ENCODE results near the gene FSTL5. TPM values are rescaled to one million over a fixed set of nuclear protein-coding genes. Genes with fewer than 3 reads are reported as not detected.
A peak's percentile ranks its signal among the peaks of the same experiment; 100 is the strongest.

Gene FSTL5
- total and polyA plus RNA-seq, 2 experiments from 2014 or later = 0.06 to 0.49 TPM

DNA sequence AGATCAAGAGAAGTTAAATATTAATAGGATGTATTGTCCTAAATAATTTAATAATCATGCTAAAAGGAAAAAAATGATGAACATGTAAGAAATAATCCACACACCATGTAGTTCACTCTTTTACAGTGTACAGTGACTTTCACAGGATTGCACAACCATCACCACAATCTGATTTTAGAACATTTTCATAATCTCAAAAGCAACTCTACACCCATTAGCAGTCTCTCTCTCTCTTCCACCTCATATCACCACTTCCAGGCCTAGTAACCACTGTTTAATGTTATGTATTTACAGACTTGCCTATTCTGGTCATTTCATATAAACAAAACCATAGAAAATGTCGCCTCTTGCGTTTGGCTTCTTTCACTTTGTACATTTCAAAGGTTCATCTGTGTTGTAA, 153.4 kb downstream of the FSTL5 start:
- H3F3A ChIP-seq (replicated peaks; ENCODE audit: low read depth) = no peaks in the 10 kb centered on the region
- no peaks in the 10 kb centered on the region for H3K9me2 ChIP-seq (ENCODE audit: insufficient read depth)
- Mint-ChIP-seq H3K36me3 (ENCODE audit: low read depth) (no peaks in the 10 kb centered on the region), H3K27ac (peak overlapping the region; percentile 9; the same call in 1 of the 2 replicates), H3K27me3 (ENCODE audit: insufficient read depth, low read depth, poor library complexity) (no peaks in the 10 kb centered on the region), H3K9me3 (no peaks in the 10 kb centered on the region), H3K4me1 (peaks cover 8% of the 10 kb centered on the region; the same call in 2 of the 3 replicates), H3K4me3 (no peak overlapping the region)
- TF ChIP-seq EZH2 (IDR thresholded peaks at IDR 0.05; ENCODE audit: low read depth, unreplicated experiment) (no peak), NANOG (IDR thresholded peaks at IDR 0.05; ENCODE audit: borderline replicate concordance) (no peak), STAT1 (IDR thresholded peaks at IDR 0.05; ENCODE audit: unreplicated experiment) (no peak), CREB1 (CRISPR knock-in tag; IDR thresholded peaks at IDR 0.05; ENCODE audit: low read depth) (no peak), ZNF331 (CRISPR knock-in tag; IDR thresholded peaks at IDR 0.05; ENCODE audit: low read depth) (no peak), POLR2AphosphoS5 (IDR thresholded peaks at IDR 0.05; ENCODE audit: low read depth) (no peak), ZNF114 (CRISPR knock-in tag; IDR thresholded peaks at IDR 0.05) (no peak), JUNB (IDR thresholded peaks at IDR 0.05; ENCODE audit: unreplicated experiment) (no peak), EZH2phosphoT487 (IDR thresholded peaks at IDR 0.05; ENCODE audit: unreplicated experiment) (no peak)
- TF ChIP-seq, protein P1, sequence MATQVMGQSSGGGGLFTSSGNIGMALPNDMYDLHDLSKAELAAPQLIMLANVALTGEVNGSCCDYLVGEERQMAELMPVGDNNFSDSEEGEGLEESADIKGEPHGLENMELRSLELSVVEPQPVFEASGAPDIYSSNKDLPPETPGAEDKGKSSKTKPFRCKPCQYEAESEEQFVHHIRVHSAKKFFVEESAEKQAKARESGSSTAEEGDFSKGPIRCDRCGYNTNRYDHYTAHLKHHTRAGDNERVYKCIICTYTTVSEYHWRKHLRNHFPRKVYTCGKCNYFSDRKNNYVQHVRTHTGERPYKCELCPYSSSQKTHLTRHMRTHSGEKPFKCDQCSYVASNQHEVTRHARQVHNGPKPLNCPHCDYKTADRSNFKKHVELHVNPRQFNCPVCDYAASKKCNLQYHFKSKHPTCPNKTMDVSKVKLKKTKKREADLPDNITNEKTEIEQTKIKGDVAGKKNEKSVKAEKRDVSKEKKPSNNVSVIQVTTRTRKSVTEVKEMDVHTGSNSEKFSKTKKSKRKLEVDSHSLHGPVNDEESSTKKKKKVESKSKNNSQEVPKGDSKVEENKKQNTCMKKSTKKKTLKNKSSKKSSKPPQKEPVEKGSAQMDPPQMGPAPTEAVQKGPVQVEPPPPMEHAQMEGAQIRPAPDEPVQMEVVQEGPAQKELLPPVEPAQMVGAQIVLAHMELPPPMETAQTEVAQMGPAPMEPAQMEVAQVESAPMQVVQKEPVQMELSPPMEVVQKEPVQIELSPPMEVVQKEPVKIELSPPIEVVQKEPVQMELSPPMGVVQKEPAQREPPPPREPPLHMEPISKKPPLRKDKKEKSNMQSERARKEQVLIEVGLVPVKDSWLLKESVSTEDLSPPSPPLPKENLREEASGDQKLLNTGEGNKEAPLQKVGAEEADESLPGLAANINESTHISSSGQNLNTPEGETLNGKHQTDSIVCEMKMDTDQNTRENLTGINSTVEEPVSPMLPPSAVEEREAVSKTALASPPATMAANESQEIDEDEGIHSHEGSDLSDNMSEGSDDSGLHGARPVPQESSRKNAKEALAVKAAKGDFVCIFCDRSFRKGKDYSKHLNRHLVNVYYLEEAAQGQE (IDR thresholded peaks at IDR 0.05; ENCODE audit: unreplicated experiment) = no peak
- TF ChIP-seq, protein P2, sequence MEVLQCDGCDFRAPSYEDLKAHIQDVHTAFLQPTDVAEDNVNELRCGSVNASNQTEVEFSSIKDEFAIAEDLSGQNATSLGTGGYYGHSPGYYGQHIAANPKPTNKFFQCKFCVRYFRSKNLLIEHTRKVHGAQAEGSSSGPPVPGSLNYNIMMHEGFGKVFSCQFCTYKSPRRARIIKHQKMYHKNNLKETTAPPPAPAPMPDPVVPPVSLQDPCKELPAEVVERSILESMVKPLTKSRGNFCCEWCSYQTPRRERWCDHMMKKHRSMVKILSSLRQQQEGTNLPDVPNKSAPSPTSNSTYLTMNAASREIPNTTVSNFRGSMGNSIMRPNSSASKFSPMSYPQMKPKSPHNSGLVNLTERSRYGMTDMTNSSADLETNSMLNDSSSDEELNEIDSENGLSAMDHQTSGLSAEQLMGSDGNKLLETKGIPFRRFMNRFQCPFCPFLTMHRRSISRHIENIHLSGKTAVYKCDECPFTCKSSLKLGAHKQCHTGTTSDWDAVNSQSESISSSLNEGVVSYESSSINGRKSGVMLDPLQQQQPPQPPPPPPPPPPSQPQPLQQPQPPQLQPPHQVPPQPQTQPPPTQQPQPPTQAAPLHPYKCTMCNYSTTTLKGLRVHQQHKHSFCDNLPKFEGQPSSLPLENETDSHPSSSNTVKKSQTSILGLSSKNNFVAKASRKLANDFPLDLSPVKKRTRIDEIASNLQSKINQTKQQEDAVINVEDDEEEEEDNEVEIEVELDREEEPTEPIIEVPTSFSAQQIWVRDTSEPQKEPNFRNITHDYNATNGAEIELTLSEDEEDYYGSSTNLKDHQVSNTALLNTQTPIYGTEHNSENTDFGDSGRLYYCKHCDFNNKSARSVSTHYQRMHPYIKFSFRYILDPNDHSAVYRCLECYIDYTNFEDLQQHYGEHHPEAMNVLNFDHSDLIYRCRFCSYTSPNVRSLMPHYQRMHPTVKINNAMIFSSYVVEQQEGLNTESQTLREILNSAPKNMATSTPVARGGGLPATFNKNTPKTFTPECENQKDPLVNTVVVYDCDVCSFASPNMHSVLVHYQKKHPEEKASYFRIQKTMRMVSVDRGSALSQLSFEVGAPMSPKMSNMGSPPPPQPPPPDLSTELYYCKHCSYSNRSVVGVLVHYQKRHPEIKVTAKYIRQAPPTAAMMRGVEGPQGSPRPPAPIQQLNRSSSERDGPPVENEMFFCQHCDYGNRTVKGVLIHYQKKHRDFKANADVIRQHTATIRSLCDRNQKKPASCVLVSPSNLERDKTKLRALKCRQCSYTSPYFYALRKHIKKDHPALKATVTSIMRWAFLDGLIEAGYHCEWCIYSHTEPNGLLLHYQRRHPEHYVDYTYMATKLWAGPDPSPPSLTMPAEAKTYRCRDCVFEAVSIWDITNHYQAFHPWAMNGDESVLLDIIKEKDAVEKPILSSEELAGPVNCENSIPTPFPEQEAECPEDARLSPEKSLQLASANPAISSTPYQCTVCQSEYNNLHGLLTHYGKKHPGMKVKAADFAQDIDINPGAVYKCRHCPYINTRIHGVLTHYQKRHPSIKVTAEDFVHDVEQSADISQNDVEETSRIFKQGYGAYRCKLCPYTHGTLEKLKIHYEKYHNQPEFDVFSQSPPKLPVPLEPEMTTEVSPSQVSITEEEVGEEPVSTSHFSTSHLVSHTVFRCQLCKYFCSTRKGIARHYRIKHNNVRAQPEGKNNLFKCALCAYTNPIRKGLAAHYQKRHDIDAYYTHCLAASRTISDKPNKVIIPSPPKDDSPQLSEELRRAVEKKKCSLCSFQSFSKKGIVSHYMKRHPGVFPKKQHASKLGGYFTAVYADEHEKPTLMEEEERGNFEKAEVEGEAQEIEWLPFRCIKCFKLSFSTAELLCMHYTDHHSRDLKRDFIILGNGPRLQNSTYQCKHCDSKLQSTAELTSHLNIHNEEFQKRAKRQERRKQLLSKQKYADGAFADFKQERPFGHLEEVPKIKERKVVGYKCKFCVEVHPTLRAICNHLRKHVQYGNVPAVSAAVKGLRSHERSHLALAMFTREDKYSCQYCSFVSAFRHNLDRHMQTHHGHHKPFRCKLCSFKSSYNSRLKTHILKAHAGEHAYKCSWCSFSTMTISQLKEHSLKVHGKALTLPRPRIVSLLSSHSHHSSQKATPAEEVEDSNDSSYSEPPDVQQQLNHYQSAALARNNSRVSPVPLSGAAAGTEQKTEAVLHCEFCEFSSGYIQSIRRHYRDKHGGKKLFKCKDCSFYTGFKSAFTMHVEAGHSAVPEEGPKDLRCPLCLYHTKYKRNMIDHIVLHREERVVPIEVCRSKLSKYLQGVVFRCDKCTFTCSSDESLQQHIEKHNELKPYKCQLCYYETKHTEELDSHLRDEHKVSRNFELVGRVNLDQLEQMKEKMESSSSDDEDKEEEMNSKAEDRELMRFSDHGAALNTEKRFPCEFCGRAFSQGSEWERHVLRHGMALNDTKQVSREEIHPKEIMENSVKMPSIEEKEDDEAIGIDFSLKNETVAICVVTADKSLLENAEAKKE (CRISPR knock-in tag; IDR thresholded peaks at IDR 0.05) = no peak
- TF ChIP-seq, protein P3, sequence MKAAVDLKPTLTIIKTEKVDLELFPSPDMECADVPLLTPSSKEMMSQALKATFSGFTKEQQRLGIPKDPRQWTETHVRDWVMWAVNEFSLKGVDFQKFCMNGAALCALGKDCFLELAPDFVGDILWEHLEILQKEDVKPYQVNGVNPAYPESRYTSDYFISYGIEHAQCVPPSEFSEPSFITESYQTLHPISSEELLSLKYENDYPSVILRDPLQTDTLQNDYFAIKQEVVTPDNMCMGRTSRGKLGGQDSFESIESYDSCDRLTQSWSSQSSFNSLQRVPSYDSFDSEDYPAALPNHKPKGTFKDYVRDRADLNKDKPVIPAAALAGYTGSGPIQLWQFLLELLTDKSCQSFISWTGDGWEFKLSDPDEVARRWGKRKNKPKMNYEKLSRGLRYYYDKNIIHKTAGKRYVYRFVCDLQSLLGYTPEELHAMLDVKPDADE (IDR thresholded peaks at IDR 0.05) = no peak
- TF ChIP-seq, protein P4, sequence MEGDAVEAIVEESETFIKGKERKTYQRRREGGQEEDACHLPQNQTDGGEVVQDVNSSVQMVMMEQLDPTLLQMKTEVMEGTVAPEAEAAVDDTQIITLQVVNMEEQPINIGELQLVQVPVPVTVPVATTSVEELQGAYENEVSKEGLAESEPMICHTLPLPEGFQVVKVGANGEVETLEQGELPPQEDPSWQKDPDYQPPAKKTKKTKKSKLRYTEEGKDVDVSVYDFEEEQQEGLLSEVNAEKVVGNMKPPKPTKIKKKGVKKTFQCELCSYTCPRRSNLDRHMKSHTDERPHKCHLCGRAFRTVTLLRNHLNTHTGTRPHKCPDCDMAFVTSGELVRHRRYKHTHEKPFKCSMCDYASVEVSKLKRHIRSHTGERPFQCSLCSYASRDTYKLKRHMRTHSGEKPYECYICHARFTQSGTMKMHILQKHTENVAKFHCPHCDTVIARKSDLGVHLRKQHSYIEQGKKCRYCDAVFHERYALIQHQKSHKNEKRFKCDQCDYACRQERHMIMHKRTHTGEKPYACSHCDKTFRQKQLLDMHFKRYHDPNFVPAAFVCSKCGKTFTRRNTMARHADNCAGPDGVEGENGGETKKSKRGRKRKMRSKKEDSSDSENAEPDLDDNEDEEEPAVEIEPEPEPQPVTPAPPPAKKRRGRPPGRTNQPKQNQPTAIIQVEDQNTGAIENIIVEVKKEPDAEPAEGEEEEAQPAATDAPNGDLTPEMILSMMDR (conservative IDR thresholded peaks at IDR 0.05; ENCODE audit: low read depth in 2 of 2) = no peak
- no peak overlapping the region for H3K4me2 ChIP-seq
- no peaks in the 10 kb centered on the region for H3K27me3 ChIP-seq (ENCODE audit: insufficient read depth)
- ATAC-seq (no peak), DNase-seq (ENCODE audit: low spot score) (no peak)
- H4K20me1 ChIP-seq (replicated peaks; ENCODE audit: insufficient read depth) = no peaks in the 10 kb centered on the region
- H3K79me2 ChIP-seq (replicated peaks; ENCODE audit: insufficient read depth) = no peaks in the 10 kb centered on the region
- no peak overlapping the region for H3K27ac ChIP-seq (ENCODE audit: low read depth)
- H3K4me3 ChIP-seq = no peak overlapping the region
- H3K4me1 ChIP-seq (ENCODE audit: insufficient read depth) = no peaks in the 10 kb centered on the region
- no peak overlapping the region for H2AFZ ChIP-seq
- H3K36me3 ChIP-seq (ENCODE audit: insufficient read depth) = no peaks in the 10 kb centered on the region
